ENCODE results near the gene CAMK1D.

Gene CAMK1D

DNA sequence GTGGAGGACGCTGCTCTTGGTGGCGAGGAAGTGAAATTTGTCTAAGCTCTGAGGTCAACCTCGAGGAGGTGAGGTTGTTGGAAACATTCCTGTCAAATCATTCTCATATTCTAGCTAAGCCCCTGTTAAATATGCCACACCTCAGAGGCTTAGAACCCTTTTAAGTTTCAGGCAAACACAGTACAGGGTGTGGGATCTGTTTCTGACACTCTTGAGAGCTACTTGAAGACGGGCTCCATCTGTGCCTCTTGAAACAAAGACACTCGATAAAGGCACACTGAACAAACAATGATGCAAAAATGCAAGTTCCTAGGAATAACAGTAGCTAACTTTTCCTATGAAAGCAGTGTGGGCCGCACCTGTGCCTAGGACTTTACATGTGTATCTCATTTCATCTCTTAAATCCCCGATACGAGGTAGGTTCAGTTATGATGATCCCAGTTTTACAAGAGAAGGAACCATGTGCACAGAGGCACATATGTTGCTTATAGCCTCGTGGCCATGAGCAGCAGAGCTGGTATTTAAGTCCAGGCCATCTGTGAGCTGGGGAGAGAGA, 352.9 kb downstream of the CAMK1D start:
- Histone ChIP-seq H3K27me3 (ENCODE audit: control insufficient read depth, insufficient read depth, low read length, poor library complexity, severe bottlenecking) (no peaks in the 10 kb centered on the region), H3K27ac (ENCODE audit: insufficient read depth, low read depth, low read length, poor library complexity, severe bottlenecking) (no peak overlapping the region), H3K36me3 (ENCODE audit: control insufficient read depth, insufficient read depth, low read length) (no peaks in the 10 kb centered on the region), H3K4me1 (ENCODE audit: control insufficient read depth, insufficient read depth, low read length) (peaks cover 3% of the 10 kb centered on the region), H3K4me3 (ENCODE audit: insufficient read depth, low read depth, low read length) (no peak overlapping the region), H3K9me3 (ENCODE audit: control insufficient read depth, low read length) (no peaks in the 10 kb centered on the region)
- WGBS, 2 experiments, result 93 to 94% methylated on average over 9 of the region's 9 CpGs

DNA sequence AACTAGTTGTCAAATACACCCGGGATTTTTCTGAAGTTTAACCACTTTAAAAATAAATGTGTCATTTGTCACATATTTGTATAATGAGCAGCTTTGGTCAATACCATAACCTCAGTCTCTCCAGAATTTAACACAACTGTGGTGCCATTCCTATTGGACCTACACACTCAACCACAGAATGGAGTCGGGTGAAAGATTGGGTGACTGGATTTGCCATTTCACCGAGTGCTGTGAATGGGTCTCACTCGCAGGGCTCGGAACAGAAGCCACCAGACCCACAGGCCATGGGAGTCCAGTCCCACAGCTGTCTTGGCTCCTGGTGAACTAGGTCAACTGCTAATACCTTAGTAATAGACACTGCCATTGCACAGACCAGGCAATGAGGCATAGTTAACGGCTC, 353.8 kb downstream of the CAMK1D start:
- H3K9me3 ChIP-seq (ENCODE audit: control insufficient read depth, low read length), result no peaks in the 10 kb centered on the region
- peaks cover 7% of the 10 kb centered on the region for H3K4me1 ChIP-seq (ENCODE audit: control insufficient read depth, insufficient read depth, low read length)
- no peaks in the 10 kb centered on the region for H3K27me3 ChIP-seq (ENCODE audit: control insufficient read depth, insufficient read depth, low read length, poor library complexity, severe bottlenecking)
- no peak overlapping the region for H3K4me3 ChIP-seq (ENCODE audit: insufficient read depth, low read depth, low read length)
- H3K27ac ChIP-seq (ENCODE audit: insufficient read depth, low read depth, low read length, poor library complexity, severe bottlenecking), result no peak overlapping the region
- no peaks in the 10 kb centered on the region for H3K36me3 ChIP-seq (ENCODE audit: control insufficient read depth, insufficient read depth, low read length)
- 97 to 98% methylated on average over 5 of the region's 6 CpGs for WGBS, 2 experiments

DNA sequence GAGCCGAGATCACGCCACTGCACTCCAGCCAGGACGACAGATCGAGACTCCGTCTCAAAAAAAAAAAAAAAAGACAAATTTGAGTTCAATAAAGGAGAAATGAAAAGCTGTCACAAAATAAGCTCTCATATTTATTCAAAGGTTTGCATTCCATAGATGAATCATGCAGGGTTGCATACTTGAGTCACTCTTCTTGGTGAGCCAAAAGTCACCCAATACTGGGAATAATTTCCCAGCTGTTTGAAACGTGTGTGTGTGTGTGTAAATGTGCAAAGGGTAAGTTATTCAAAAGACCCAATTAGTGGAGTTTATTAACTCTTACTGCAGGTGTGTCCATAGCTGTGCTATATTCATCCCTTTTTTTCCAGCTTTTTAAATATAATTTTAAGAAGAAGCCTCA, 354.5 kb downstream of the CAMK1D start:
- Histone ChIP-seq H3K36me3 (ENCODE audit: control insufficient read depth, insufficient read depth, low read length) (no peaks in the 10 kb centered on the region), H3K4me1 (ENCODE audit: control insufficient read depth, insufficient read depth, low read length) (peaks cover 7% of the 10 kb centered on the region), H3K27me3 (ENCODE audit: control insufficient read depth, insufficient read depth, low read length, poor library complexity, severe bottlenecking) (no peaks in the 10 kb centered on the region), H3K9me3 (ENCODE audit: control insufficient read depth, low read length) (no peaks in the 10 kb centered on the region), H3K4me3 (ENCODE audit: insufficient read depth, low read depth, low read length) (no peak overlapping the region), H3K27ac (ENCODE audit: insufficient read depth, low read depth, low read length, poor library complexity, severe bottlenecking) (no peak overlapping the region)
- 92 to 93% methylated on average over 6 of the region's 6 CpGs for WGBS, 2 experiments

DNA sequence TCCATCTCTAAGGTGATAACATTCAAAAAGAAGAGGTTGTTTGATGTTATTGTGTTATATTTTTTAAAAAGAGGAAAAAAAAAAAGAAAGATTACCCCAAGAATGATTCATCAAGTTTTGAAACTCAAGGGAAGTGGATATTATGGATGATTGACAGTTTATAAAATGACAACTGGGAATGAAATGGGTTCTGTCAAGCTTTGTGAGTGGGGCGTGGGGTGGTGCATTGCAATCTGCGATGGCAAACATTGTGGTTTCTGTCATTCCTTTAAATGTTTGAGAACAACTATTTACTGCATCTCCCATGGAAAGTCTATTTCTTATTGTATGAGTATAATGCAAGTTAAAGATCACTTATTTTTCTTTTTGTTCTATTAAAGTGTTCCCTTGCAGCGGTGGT, 355.1 kb downstream of the CAMK1D start:
- Histone ChIP-seq H3K27ac (ENCODE audit: insufficient read depth, low read depth, low read length, poor library complexity, severe bottlenecking) (no peak overlapping the region), H3K4me3 (ENCODE audit: insufficient read depth, low read depth, low read length) (no peak overlapping the region), H3K4me1 (ENCODE audit: control insufficient read depth, insufficient read depth, low read length) (peaks cover 7% of the 10 kb centered on the region), H3K27me3 (ENCODE audit: control insufficient read depth, insufficient read depth, low read length, poor library complexity, severe bottlenecking) (no peaks in the 10 kb centered on the region), H3K9me3 (ENCODE audit: control insufficient read depth, low read length) (no peaks in the 10 kb centered on the region), H3K36me3 (ENCODE audit: control insufficient read depth, insufficient read depth, low read length) (no peaks in the 10 kb centered on the region)
- WGBS, 2 experiments, result 91 to 98% methylated on average over 3 of the region's 3 CpGs

DNA sequence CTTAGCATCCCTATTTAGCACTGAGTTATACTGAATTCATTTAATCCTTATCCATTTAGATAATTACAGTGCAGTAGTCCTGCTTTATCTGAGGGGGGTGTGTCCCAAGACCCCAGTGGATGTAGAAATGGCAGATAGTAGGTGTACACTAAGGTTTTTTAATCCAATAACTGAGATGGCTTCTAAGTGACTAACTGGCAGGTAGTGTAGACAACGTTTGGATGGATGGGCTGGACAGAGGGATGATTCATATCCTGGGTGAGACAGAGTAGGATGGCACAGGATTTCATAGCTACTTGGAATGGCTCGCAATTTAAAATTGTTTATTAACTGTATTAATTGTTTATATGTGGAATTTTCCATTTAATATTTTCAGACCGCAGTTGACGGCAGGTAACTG, 356.6 kb downstream of the CAMK1D start:
- Histone ChIP-seq H3K27ac (ENCODE audit: insufficient read depth, low read depth, low read length, poor library complexity, severe bottlenecking) (no peak overlapping the region), H3K4me1 (ENCODE audit: control insufficient read depth, insufficient read depth, low read length) (peaks cover 7% of the 10 kb centered on the region), H3K9me3 (ENCODE audit: control insufficient read depth, low read length) (no peaks in the 10 kb centered on the region), H3K27me3 (ENCODE audit: control insufficient read depth, insufficient read depth, low read length, poor library complexity, severe bottlenecking) (no peaks in the 10 kb centered on the region), H3K4me3 (ENCODE audit: insufficient read depth, low read depth, low read length) (no peak overlapping the region), H3K36me3 (ENCODE audit: control insufficient read depth, insufficient read depth, low read length) (no peaks in the 10 kb centered on the region)
- 95 to 100% methylated on average over 4 of the region's 4 CpGs for WGBS, 2 experiments

DNA sequence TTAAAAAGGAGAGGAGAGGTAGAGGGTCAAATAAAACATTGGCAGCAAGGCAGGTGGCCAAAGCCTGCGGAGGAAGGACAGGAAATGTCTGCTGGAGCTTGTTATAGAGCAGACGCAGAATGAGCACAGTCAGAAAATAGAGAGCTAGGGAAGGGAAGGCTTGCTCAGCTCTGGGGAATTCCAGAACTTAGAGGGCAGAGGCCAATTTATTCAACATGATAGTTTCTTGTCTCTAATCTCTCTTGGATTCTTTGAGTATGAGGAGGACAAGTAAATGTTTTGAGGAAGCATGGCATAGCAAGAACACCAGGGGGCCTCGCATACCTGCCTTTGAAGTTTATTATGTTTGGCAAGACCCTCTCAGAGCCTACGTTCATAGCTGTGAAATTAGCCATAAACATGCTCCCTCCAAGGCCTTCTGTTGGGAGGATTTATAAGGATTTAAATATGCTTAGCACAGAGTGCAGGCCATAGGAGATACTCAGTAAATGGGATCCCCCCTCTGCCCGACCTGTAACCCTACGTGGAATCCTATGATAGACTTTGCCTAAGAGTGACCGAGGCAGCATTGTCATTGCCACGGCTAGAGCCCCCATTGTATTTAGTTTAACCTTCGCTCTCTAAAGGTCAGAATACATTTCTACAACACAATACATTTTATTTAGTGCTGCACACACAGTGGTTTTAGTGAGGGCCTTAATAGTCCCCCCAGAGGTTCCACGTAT, 358.3 kb downstream of the CAMK1D start:
- Histone ChIP-seq H3K27me3 (ENCODE audit: control insufficient read depth, insufficient read depth, low read length, poor library complexity, severe bottlenecking) (no peaks in the 10 kb centered on the region), H3K9me3 (ENCODE audit: control insufficient read depth, low read length) (no peaks in the 10 kb centered on the region), H3K4me1 (ENCODE audit: control insufficient read depth, insufficient read depth, low read length) (peaks cover 7% of the 10 kb centered on the region), H3K4me3 (ENCODE audit: insufficient read depth, low read depth, low read length) (no peak overlapping the region), H3K27ac (ENCODE audit: insufficient read depth, low read depth, low read length, poor library complexity, severe bottlenecking) (no peak overlapping the region), H3K36me3 (ENCODE audit: control insufficient read depth, insufficient read depth, low read length) (no peaks in the 10 kb centered on the region)
- 61 to 65% methylated on average over 10 of the region's 10 CpGs for WGBS, 2 experiments

DNA sequence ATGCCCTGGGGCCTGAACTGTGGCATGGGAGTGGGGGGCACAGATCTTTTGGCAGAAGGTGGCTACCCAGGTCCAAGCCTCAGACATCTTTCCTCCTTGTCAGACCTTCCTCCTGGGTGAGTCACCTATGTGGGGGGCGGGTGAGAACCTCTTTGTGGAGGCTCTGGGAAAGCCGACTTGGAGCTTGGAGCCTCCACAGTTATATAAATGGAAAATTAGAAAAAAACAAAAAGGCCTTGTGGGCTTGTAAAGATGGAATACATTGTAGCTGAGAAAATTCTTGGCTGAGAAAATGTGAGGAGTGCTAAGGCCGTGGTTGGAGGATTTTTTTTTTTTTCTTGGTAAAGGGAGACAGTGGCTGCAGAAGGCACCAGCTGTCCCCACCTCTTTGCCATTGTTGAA, 359.7 kb downstream of the CAMK1D start:
- Histone ChIP-seq H3K9me3 (ENCODE audit: control insufficient read depth, low read length) (no peaks in the 10 kb centered on the region), H3K4me1 (ENCODE audit: control insufficient read depth, insufficient read depth, low read length) (peaks cover 7% of the 10 kb centered on the region), H3K36me3 (ENCODE audit: control insufficient read depth, insufficient read depth, low read length) (no peaks in the 10 kb centered on the region), H3K4me3 (ENCODE audit: insufficient read depth, low read depth, low read length) (no peak overlapping the region), H3K27ac (ENCODE audit: insufficient read depth, low read depth, low read length, poor library complexity, severe bottlenecking) (no peak overlapping the region), H3K27me3 (ENCODE audit: control insufficient read depth, insufficient read depth, low read length, poor library complexity, severe bottlenecking) (no peaks in the 10 kb centered on the region)
- 78 to 79% methylated on average over 3 of the region's 3 CpGs for WGBS, 2 experiments

DNA sequence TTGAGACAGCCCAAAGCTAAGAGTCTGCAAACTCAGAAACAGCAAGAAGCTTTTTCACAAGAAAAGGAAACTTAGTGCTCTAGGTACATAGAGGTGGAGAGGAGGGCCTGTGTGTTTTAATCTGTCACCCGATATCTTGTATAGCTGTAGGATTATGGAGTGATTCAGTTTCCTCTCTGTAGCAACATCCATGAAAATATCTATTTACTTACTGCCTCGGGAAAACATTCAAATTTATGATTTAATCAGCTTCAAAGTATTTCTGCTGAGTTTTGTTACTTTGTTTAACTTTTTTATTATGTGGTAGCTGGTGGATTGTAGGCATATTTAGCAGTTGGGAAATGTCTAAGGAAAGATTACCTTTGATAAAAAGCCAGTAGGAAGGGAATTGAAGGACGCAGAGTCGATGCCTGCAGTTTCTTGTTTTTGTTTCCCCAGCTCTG, 360.2 kb downstream of the CAMK1D start:
- WGBS, 2 experiments, result 94 to 97% methylated on average over 3 to 4 of the region's 4 CpGs
- peaks cover 7% of the 10 kb centered on the region for H3K4me1 ChIP-seq (ENCODE audit: control insufficient read depth, insufficient read depth, low read length)
- no peaks in the 10 kb centered on the region for H3K36me3 ChIP-seq (ENCODE audit: control insufficient read depth, insufficient read depth, low read length)
- no peaks in the 10 kb centered on the region for H3K27me3 ChIP-seq (ENCODE audit: control insufficient read depth, insufficient read depth, low read length, poor library complexity, severe bottlenecking)
- H3K9me3 ChIP-seq (ENCODE audit: control insufficient read depth, low read length), result no peaks in the 10 kb centered on the region
- no peak overlapping the region for H3K4me3 ChIP-seq (ENCODE audit: insufficient read depth, low read depth, low read length)
- H3K27ac ChIP-seq (ENCODE audit: insufficient read depth, low read depth, low read length, poor library complexity, severe bottlenecking), result no peak overlapping the region

DNA sequence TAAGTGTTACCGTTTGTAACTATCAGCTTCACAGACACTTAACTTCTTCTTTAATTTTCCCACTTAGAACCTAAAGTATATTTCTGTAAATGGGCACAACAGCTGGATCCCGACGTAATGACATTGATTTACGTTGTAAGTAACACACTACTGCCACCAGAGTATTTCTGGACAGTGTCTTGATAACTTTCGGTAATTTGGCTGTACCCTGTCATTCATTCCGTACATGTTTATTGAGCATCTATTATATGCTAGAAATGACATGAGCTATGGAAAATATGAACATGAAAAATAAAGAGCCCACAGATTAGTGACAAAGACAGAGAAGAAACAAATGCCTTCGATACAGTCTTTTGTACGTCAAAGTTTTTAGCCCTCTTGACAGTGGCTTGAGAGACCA, 360.8 kb downstream of the CAMK1D start:
- no peak overlapping the region for H3K4me3 ChIP-seq (ENCODE audit: insufficient read depth, low read depth, low read length)
- no peaks in the 10 kb centered on the region for H3K27me3 ChIP-seq (ENCODE audit: control insufficient read depth, insufficient read depth, low read length, poor library complexity, severe bottlenecking)
- WGBS, 2 experiments, result 92 to 97% methylated on average over 8 of the region's 8 CpGs
- peaks cover 7% of the 10 kb centered on the region for H3K4me1 ChIP-seq (ENCODE audit: control insufficient read depth, insufficient read depth, low read length)
- H3K9me3 ChIP-seq (ENCODE audit: control insufficient read depth, low read length), result no peaks in the 10 kb centered on the region
- H3K36me3 ChIP-seq (ENCODE audit: control insufficient read depth, insufficient read depth, low read length), result no peaks in the 10 kb centered on the region
- no peak overlapping the region for H3K27ac ChIP-seq (ENCODE audit: insufficient read depth, low read depth, low read length, poor library complexity, severe bottlenecking)

DNA sequence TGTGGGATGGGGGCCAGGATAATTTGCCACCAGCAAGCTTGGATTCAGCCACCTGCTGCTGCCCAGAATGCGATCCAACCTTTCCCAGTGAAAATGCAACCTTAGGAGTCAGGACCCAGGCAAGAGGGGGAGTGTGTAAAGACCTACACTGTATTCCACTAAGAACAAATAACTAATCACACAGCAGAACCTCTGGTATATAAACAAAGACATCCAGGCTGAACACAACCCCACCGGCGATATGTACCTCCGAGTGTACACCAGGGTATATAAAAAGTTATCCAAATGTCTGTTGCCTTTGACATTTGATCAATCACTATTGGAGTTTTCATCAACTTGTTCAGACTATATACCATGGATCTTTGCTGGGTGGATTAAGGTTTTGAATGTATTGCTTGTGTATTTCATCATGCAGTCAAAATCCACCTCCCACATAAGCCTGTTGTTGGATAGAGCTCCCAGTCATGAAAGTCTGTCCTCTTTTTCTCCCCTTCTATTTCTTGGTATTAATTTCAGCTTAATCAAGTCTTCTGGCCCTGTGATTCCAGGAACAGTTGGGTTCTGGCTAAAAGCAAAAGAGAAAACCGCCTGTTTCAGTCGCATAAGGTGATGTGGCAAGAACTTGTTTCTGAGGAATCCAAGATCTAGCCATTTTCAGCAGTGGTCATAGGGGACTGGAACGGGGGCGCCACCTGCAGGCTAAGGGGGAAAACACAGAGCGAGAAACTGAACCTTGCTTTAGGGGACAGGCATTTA, 361.4 kb downstream of the CAMK1D start:
- Histone ChIP-seq H3K4me3 (ENCODE audit: insufficient read depth, low read depth, low read length) (no peak overlapping the region), H3K27ac (ENCODE audit: insufficient read depth, low read depth, low read length, poor library complexity, severe bottlenecking) (no peak overlapping the region)

More for the DNA sequence above, 361.4 kb downstream of the CAMK1D start:
- Histone ChIP-seq H3K27me3 (ENCODE audit: control insufficient read depth, insufficient read depth, low read length, poor library complexity, severe bottlenecking) (no peaks in the 10 kb centered on the region), H3K36me3 (ENCODE audit: control insufficient read depth, insufficient read depth, low read length) (no peaks in the 10 kb centered on the region), H3K9me3 (ENCODE audit: control insufficient read depth, low read length) (no peaks in the 10 kb centered on the region), H3K4me1 (ENCODE audit: control insufficient read depth, insufficient read depth, low read length) (peaks cover 7% of the 10 kb centered on the region)
- WGBS, 2 experiments, result 46 to 47% methylated on average over 9 of the region's 9 CpGs
